A549 (cell line): ENCODE measurements around the gene DYNC1H1.

ENCODE experiments used
- CBX2 ChIP-seq: fragments of 200-600 bp; sonication (generic); IDR thresholded peaks from 2 replicates; pipeline ENCODE4 v1.6.1; 2016; ENCODE audit warnings: low read depth, mild to moderate bottlenecking, borderline replicate concordance
- CHD2 ChIP-seq: fragments of 150-350 bp; IDR thresholded peaks from 2 replicates; pipeline ENCODE4 v1.6.1; 2014; ENCODE audit warnings: low read length; ENCODE audit not compliant: partially characterized antibody
- EP300 ChIP-seq, 2 experiments: fragments of >200 bp; sonication (Bioruptor Twin); formaldehyde crosslinking; IDR thresholded peaks; 2 replicates in 1 of 2; 3 replicates in 1 of 2; pipeline ENCODE4 v1.6.1; 2016 to 2017
- HOXA7 ChIP-seq: fragments of 250-450 bp; sonication (Bioruptor Pico); IDR thresholded peaks from 2 replicates; pipeline ENCODE4 v1.5.0; 2020; ENCODE audit warnings: mild to moderate bottlenecking, moderate library complexity
- MAZ ChIP-seq: fragments of 150-350 bp; IDR thresholded peaks from 2 replicates; pipeline ENCODE4 v1.6.1; 2014; ENCODE audit warnings: antibody characterized with exemption, low read depth, low read length, borderline replicate concordance
- MYC ChIP-seq: IDR thresholded peaks from 2 replicates; pipeline ENCODE4 v1.6.1; 2012; ENCODE audit warnings: mild to moderate bottlenecking, inconsistent platforms, low read length, improper control_type of control experiment, borderline replicate concordance
- POLR2A ChIP-seq: IDR thresholded peaks from 2 replicates; pipeline ENCODE4 v1.6.1; 2012; ENCODE audit warnings: mild to moderate bottlenecking, low read length
- POLR2AphosphoS2 ChIP-seq: conservative IDR thresholded peaks from 2 replicates; pipeline ENCODE4 v1.6.1; 2012; ENCODE audit warnings: low read length, improper control_type of control experiment, inconsistent platforms
- SMC3 ChIP-seq: fragments of >200 bp; sonication (Bioruptor Twin); formaldehyde crosslinking; IDR thresholded peaks from 3 replicates; pipeline ENCODE4 v1.6.1; 2018; ENCODE audit warnings: inconsistent platforms
- TP53 ChIP-seq: fragments of 250-450 bp; sonication (Bioruptor Pico); IDR thresholded peaks from 2 replicates; pipeline ENCODE4 v1.5.0; 2021; ENCODE audit warnings: mild to moderate bottlenecking, moderate library complexity
- ZFP36 ChIP-seq: fragments of 450-650 bp; IDR thresholded peaks from 2 replicates; pipeline ENCODE4 v1.6.1; 2014; ENCODE audit warnings: borderline replicate concordance; ENCODE audit not compliant: partially characterized antibody
- ZNF302 ChIP-seq: fragments of 250-450 bp; sonication (Bioruptor Pico); IDR thresholded peaks from 2 replicates; pipeline ENCODE4 v1.9.0; 2021; ENCODE audit warnings: inconsistent platforms, mild to moderate bottlenecking, moderate library complexity
- TF ChIP-seq, protein P1 (sequence below): fragments of >200 bp; sonication (Bioruptor Twin); formaldehyde crosslinking; IDR thresholded peaks from 3 replicates; pipeline ENCODE4 v1.5.1; 2016
- TF ChIP-seq, protein P2 (sequence below): fragments of >200 bp; sonication (Bioruptor Twin); formaldehyde crosslinking; IDR thresholded peaks from 3 replicates; pipeline ENCODE4 v1.6.1; 2016

DNA sequence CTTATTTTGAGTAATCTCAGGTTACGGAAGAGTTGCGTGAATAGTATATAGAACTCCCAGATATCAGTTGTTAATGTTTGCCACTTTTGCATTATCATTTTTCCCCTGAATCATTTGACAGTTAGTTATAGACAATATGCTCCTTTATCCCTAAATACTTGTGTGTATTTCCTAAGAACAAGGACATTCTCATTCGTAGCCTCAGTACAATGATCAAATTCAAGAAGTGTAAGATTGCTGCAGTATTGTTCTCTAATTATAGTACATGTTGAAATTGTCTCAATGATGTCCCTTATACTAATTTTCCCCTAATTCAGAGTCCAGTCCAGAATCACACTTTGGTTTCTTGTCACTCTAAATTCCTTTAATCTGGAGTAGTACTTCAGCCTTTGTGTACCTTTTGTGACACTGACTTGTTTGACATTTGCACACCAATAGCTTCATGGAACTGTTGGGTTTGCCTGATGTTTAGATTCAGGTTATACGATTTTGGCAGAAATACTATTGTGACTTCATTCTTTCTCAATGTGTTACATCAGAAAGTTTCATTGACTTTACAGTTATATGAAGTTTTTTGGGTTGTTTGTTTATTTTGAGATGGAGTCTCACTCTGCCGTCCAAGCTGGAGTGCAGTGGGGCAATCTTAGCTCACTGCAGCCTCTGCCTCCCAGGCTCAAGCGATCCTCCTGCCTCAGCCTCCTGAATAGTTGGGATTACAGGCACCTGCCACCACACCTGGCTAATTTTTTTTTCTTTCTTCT, 13.1 kb downstream of the DYNC1H1 start:
- TF ChIP-seq, protein P1, sequence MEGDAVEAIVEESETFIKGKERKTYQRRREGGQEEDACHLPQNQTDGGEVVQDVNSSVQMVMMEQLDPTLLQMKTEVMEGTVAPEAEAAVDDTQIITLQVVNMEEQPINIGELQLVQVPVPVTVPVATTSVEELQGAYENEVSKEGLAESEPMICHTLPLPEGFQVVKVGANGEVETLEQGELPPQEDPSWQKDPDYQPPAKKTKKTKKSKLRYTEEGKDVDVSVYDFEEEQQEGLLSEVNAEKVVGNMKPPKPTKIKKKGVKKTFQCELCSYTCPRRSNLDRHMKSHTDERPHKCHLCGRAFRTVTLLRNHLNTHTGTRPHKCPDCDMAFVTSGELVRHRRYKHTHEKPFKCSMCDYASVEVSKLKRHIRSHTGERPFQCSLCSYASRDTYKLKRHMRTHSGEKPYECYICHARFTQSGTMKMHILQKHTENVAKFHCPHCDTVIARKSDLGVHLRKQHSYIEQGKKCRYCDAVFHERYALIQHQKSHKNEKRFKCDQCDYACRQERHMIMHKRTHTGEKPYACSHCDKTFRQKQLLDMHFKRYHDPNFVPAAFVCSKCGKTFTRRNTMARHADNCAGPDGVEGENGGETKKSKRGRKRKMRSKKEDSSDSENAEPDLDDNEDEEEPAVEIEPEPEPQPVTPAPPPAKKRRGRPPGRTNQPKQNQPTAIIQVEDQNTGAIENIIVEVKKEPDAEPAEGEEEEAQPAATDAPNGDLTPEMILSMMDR, result no peak
- TF ChIP-seq POLR2AphosphoS2 (no peak), TP53 (CRISPR knock-in tag) (no peak), MAZ (no peak), EP300 (IDR thresholded peaks at IDR 0.05) (no peak), MYC (no peak), SMC3 (no peak), CBX2 (no peak), CHD2 (no peak), ZNF302 (CRISPR knock-in tag) (no peak), POLR2A (no peak), ZFP36 (no peak), HOXA7 (CRISPR knock-in tag) (no peak)
- TF ChIP-seq, protein P2, sequence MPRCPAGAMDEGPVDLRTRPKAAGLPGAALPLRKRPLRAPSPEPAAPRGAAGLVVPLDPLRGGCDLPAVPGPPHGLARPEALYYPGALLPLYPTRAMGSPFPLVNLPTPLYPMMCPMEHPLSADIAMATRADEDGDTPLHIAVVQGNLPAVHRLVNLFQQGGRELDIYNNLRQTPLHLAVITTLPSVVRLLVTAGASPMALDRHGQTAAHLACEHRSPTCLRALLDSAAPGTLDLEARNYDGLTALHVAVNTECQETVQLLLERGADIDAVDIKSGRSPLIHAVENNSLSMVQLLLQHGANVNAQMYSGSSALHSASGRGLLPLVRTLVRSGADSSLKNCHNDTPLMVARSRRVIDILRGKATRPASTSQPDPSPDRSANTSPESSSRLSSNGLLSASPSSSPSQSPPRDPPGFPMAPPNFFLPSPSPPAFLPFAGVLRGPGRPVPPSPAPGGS, result no peak
